Mesothelial cell of epicardium (in vitro differentiated cells): Measurements from ENCODE around the gene METTL1. TPM values are rescaled to one million over a fixed set of nuclear protein-coding genes. Genes with fewer than 3 reads are reported as not detected.

Experiments used
- DNase-seq, 2 experiments: peaks; one replicate each; pipeline ENCODE4 v3.0.0; 2021; ENCODE audit warnings: low spot score in 2 of 2; ENCODE audit not compliant: unreplicated experiment in 2 of 2
- H3K27ac Mint-ChIP-seq: 2 replicates; pipeline ENCODE4 v1.8.0; 2021; ENCODE audit warnings: mixed read lengths
- H3K27me3 Mint-ChIP-seq: 2 replicates; pipeline ENCODE4 v1.8.0; 2021; ENCODE audit warnings: low read depth, mixed read lengths
- H3K36me3 Mint-ChIP-seq: 2 replicates; pipeline ENCODE4 v1.8.0; 2021; ENCODE audit warnings: mixed read lengths
- H3K4me1 Mint-ChIP-seq: 2 replicates; pipeline ENCODE4 v1.8.0; 2021; ENCODE audit warnings: mixed read lengths
- H3K4me3 Mint-ChIP-seq: 2 replicates; pipeline ENCODE4 v1.8.0; 2021; ENCODE audit warnings: mild to moderate bottlenecking, moderate library complexity, mixed read lengths
- H3K9me3 Mint-ChIP-seq: 2 replicates; pipeline ENCODE4 v1.8.0; 2021; ENCODE audit warnings: mixed read lengths
- CTCF ChIP-seq: fragments of 200-600 bp; sonication (generic); IDR thresholded peaks from one replicate; pipeline ENCODE4 v1.5.0; 2021; ENCODE audit warnings: antibody characterized with exemption; ENCODE audit not compliant: unreplicated experiment
- total RNA-seq: library from RNA; stranded (reverse); gene quantifications from 3 replicates; pipeline ENCODE4 v1.2.1, GENCODE V29; 2021

The METTL1 gene
- total RNA-seq, 1 donor from 2014 or later, result 32.3 TPM

GRCh38 chr12:57756406-57757341 lies 15.2 kb downstream of the METTL1 start:
- H3K4me3 Mint-ChIP-seq, result peak overlapping the region; percentile 68
- no peaks in the 10 kb centered on the region for H3K9me3 Mint-ChIP-seq
- H3K4me1 Mint-ChIP-seq, result peaks cover 33% of the 10 kb centered on the region
- peak in 1 of 2 experiments; percentile 62 for DNase-seq
- no peak overlapping the region for H3K27ac Mint-ChIP-seq
- peaks cover 7% of the 10 kb centered on the region for H3K36me3 Mint-ChIP-seq
- peaks cover 75% of the 10 kb centered on the region for H3K27me3 Mint-ChIP-seq
- peak; percentile 48 for TF ChIP-seq CTCF

GRCh38 chr12:57755454-57756372 lies 16.2 kb downstream of the METTL1 start:
- DNase-seq, result no peak
- Mint-ChIP-seq H3K27me3 (peaks cover 65% of the 10 kb centered on the region), H3K9me3 (no peaks in the 10 kb centered on the region), H3K27ac (no peak overlapping the region), H3K4me1 (peaks cover 42% of the 10 kb centered on the region), H3K4me3 (peak overlapping the region; percentile 68), H3K36me3 (peaks cover 12% of the 10 kb centered on the region)
- TF ChIP-seq CTCF, result no peak

DNA sequence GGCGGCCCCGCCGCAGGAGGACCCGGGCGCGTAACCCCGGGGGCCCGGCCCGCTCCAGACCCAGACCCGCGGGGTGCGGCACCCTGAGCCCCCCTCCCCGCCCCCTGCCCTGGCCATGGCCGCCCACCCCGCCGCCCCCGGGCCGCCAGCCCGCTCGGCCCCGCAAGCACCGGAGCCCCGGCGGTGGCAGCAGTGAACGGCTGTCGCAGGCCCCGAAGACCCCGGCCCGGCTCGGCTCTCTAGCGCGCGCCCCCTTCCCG lies 16.8 kb downstream of the METTL1 start:
- no peak overlapping the region for H3K27ac Mint-ChIP-seq
- TF ChIP-seq CTCF, result no peak
- no peaks in the 10 kb centered on the region for H3K9me3 Mint-ChIP-seq
- peaks cover 45% of the 10 kb centered on the region for H3K4me1 Mint-ChIP-seq
- H3K27me3 Mint-ChIP-seq, result peaks cover 59% of the 10 kb centered on the region
- peaks cover 18% of the 10 kb centered on the region for H3K36me3 Mint-ChIP-seq
- DNase-seq, result no peak
- peak overlapping the region; percentile 39 for H3K4me3 Mint-ChIP-seq

- H3K27ac Mint-ChIP-seq, result peak within 1 kb of the TSS; percentile 64
- peak within 1 kb of the TSS; percentile 79 for H3K4me3 Mint-ChIP-seq
- no peak for TF ChIP-seq CTCF
- peaks cover 18% of the 10 kb centered on the region for H3K36me3 Mint-ChIP-seq
- peaks cover 45% of the 10 kb centered on the region for H3K4me1 Mint-ChIP-seq
- no peaks in the 10 kb centered on the region for H3K9me3 Mint-ChIP-seq
- peaks cover 55% of the 10 kb centered on the region for H3K27me3 Mint-ChIP-seq
- DNase-seq, result no peak
Measured at GRCh38 chr12:57754411-57755193, 17.3 kb downstream of the METTL1 start, which contains the start of gene MARCHF9. TSS of gene MARCHF9 (plus strand) at chr12:57755103. CDS start at chr12:57755529, 426 bp downstream.

DNA sequence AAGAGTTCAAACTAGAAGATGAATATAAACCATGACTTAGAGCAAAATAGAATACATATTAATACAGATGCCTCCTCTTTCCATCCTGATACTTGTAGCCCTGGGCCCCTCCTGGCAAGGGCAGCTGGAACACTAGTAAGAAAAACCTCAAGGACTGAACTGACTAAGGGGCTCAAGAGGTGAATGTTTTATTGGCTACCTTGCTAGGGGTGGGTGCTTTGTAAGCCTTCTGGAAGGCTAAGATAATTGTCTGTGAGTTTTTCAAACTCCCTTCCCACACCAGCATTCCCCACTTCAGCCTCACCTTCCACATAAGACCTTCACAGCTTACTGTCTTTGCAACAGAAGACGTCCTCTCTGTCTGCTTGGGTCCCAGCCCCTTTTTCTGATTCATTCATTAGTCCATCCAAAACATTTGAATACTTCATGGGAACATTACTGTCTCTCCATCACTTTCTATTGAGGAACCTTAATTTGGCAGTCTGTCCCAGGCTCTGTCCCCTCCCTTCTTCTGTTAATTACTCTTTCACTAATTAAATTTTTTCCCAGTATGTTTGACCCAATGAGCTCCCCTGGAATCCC lies 18.1 kb downstream of the METTL1 start:
- no peak for TF ChIP-seq CTCF
- peaks cover 45% of the 10 kb centered on the region for H3K4me1 Mint-ChIP-seq
- peaks cover 49% of the 10 kb centered on the region for H3K27me3 Mint-ChIP-seq
- peaks cover 24% of the 10 kb centered on the region for H3K36me3 Mint-ChIP-seq
- H3K4me3 Mint-ChIP-seq, result peak overlapping the region; percentile 79
- no peak for DNase-seq
- peak overlapping the region; percentile 64 for H3K27ac Mint-ChIP-seq
- H3K9me3 Mint-ChIP-seq, result no peaks in the 10 kb centered on the region
